CD4-positive, alpha-beta T cell treated with Interleukin-12 subunit alpha and Interleukin-12 subunit beta, for 1 hour (primary cell): ENCODE data around the gene RALA.
"Not testable (repeated sequence)": the region's sequence is repeated elsewhere in the genome, so short reads cannot be mapped to it uniquely, and the experiment has no call there.

ENCODE experiments used
- DNase-seq: peaks from one replicate; pipeline ENCODE4 v3.0.0-alpha.2; 2020

RALA gene

DNA sequence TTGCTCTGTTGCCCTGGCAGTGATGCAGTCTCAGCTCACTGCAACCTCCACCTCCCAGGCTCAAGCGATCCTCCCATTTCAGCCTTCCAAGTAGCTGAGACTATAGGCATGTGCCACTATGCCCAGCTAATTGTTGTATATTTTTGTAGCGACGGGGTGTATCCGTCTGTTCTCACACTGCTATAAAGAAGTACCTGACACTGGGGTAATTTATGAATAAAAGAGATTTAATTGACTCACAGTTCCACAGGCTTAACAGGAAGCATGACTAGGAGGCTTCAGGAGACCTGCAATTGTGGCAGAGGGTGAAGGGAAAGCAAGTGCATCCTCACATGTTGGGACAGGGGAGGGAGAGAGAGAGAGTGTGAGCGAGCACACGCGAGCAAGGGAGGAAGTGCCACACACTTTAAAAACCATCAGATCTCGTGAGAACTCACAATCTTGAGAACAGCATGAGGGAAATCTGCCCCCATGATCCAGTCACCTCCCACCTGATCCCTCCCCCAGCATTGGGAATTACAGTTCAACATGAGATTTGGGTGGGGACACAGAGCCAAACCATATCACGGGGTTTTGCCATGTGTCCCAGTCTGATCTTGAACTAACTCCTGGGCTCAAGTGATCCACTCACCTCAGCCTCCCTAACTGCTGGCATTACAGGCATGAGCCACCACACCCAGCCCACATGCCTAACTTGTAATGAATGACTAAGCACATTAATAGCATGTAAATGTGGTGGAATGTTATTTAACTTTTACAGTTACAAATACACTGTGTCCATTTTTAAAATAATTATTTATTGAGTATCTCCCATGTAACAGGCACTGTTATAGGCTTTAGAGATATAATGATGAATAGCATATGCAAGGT lies 65.5 kb downstream of the RALA start:
- DNase-seq: no peak

DNA sequence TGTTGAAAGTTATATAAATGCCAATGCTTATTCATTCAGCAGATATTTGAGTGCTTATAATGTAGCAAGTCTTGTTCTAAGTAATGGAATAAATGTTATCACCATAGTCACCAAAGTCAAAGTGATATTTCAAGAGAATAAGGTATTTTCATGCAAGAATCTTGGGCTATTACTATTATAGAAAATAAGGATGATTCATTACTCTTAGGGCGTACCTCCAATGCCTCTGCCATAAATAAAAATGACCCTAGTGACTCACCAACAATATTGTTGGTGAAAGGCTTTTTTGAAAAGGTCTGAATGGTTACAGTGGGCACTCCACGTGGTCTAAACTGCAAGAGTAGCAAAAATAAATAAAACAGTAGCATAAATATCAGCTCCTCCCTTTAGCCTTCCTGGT lies 68.4 kb downstream of the RALA start:
- no peak for DNase-seq

DNA sequence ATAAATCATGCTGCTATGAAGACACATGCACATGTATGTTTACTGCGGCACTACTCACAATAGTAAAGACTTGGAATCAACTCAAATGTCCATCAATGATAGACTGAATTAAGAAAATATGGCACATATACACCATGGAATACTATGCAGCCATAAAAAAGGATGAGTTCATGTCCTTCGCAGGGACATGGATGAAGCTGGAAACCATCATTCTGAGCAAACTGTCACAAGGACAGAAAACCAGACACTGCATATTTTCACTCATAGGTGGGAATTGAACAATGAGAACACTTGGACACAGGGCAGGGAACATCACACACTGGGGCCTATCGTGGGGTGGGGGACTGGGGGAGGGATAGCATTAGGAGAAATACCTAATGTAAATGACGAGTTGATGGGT lies 69.7 kb downstream of the RALA start:
- DNase-seq: not testable (repeated sequence)

DNA sequence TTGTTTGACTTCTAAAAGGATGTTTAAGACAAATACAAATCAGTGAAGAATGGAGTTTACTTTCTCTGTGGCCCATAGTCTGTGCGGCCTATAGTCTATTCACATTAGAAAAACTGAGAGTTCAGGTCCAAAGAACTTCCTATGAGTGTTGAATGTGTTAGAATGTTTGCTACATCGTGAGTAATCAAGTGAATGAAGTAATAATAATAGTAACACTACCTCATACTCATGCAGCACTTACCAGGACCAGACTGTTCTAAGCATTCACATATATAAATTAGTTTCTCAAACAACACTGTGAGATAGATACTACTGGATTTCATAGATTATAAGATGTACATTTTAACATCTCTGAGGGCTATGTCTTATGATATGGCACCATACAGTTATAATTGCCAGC lies 70.4 kb downstream of the RALA start:
- DNase-seq: no peak

DNA sequence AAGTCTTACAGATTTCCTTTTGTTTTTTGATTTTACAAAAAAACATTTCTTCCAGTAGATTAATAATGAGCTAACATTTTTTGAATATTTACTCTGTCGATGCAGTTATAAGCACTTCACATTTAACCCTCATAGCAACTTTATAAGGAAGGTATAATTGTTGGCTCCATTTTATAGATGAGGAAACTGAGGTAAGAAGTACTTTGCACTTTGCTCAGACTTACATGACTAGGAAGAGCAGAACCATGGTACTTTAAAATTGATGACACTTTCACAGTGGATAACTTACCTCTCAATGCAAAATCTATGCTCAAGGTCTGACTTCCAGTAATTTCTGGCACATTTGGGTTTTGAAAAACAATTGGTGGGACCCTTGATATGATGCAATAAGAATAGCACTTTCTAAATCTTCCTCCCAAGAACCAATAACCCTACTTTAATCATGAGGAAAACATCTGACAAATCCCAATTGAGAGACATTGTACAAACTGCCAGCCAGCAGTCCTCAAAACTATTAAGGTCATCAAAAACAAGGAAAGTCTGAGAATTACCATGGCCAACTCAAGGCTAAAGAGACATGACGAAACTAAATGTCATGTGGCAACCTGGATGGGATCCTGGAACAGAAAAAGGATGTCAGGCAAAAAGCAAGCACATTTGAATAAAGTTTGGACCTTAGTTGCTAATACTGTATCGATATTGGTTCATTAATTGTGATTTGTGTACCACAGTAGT lies 72.6 kb downstream of the RALA start:
- DNase-seq: no peak

DNA sequence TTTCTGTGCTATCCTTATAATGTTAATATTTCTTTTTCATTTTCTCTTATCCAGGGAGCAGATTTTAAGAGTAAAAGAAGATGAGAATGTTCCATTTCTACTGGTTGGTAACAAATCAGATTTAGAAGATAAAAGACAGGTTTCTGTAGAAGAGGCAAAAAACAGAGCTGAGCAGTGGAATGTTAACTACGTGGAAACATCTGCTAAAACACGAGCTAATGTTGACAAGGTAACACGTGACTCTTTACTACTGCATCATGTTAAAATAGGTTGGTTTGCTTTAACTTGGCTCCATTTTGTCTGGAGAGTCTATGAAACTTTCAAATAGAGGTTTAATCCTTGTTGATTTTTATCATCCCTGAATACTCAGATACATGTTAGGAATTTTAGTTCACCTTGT lies 73.3 kb downstream of the RALA start:
- no peak for DNase-seq

DNA sequence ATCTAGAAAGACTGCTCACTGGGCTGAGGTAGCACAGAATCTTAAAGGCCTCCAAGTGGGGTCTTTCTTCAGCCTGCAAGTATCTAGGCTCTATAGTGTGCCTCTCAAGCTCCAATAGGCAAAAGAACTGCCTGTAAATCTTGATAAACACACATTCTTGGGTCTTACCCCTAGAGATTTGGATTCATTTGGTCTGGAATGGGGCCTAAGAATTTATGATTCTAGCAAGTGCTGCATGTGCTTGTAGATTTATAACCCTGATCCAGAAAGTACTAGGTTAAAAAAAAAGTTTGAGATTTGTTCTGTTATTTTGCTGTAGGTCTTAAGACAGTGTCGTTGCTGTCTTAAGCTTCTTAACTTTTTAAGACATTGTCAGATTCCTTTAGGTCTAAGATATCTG lies 74.1 kb downstream of the RALA start:
- DNase-seq: no peak

DNA sequence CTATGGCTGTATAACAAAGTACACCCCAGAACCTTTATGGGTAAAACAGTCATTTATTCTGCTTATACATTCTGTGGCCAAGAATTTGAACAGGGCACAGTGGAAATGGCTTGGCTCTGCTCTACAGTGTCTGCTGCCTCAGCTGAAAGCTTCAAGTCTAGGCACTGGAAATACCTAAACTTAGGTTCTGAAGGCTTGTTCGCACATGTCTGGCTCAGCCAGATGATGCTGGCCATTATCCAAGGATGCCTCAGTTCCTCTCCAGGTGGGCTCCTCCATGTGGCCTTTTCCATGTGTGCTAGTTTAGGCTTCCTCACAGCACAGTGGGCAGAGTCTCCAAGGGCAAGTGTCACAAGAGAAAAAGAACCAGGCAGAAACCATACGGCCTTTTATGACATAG lies 76.8 kb downstream of the RALA start:
- no peak for DNase-seq

DNA sequence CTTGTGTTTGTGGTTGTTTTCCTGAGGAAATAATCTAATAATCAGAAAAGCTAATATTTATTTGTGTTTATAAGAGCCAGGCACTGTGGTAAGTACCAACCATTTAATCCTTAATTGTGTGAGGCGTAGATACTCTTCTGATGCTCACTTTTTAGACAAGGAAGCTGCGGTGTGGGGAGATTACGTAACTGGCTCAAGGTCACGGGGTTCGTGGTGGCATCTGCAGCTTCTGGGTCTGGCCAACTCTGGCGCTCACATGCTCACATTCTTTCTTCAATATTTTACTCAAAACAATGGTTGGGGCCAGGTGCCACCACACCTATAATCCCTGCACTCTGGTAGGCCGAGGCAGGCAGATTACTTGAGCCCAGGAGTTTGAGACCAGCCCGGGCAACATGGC lies 77.6 kb downstream of the RALA start:
- peak; percentile 2 for DNase-seq

DNA sequence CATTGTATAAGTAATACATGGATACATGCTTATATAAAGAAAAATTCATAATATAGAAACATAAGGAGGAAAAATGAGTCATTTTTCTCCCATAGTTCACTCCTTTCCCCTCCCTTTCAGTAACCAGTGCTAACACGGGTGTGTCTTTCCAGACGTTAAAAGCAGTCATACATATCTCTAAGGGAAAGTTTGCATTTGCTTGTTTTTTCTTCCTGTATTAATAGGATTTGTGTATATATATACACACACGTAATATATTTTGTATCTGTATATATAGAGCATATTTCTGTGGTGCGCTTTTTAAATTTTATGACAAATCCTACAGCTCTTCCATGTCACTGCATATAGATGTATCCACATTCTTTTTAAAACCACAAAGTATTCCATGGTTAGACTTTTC lies 78.8 kb downstream of the RALA start:
- no peak for DNase-seq

DNA sequence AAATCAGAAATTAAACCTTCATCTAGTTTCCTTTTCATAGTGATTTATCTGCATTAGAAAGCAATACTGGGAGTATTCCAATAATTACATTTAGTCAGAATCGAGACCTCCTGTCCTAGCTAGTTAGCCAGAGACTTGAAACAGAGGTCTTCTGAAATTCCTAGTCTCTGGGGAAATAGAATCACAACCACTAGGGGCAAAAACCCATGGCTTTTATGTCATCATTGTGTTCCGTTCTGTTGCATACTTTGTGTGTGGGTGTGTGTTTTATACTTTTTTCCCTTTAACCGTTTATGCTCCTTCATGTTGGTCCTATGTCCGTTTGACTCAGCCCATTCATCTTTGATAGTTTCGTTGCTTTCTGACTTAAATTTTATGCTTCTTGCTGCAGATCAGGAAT lies 79.8 kb downstream of the RALA start:
- no peak for DNase-seq

DNA sequence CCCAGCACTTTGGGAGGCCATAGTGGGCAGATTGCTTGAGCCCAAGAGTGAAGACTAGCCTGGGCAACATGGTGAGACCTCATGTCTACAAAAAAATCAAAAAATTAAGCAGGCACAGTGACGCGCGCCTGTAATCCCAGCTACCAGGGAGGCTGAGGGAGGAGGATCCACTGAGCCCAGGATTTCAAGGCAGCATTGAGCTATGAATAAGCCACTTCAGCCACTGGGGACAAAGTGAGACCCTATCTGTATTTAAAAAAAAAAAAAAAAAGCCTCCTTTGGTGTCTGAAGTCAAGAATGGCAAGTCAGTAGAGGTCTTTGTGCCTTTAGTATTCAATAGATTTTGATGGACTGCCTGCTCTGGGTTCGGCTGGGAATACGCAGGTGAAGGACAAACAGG lies 85.7 kb downstream of the RALA start:
- DNase-seq: no peak

DNA sequence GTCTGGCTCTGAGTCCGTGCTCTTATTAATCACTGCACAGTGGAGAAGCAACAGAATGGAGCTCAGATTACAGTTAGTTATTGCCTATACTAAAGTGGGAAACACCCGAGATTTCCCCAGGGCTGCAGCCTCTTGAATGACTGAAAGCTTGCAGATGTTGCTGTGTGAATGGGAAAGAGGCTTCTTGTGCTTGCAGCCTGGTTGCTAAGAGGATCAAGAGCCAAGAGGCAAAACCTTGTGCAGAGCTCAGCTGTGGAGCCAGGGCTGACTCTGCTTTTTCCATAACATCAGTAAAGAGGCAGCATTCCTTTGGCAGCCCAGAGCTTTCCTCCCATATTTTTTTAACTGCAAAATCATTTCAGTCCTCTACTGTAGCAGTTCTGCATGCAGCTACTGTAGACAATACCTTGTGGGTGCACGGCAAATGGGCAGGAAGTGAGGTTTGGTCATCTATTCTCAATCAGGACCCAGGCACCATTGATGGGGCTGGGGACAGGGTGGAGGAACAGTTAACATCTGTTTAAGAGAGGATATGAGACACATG lies 86.5 kb downstream of the RALA start:
- no peak for DNase-seq

DNA sequence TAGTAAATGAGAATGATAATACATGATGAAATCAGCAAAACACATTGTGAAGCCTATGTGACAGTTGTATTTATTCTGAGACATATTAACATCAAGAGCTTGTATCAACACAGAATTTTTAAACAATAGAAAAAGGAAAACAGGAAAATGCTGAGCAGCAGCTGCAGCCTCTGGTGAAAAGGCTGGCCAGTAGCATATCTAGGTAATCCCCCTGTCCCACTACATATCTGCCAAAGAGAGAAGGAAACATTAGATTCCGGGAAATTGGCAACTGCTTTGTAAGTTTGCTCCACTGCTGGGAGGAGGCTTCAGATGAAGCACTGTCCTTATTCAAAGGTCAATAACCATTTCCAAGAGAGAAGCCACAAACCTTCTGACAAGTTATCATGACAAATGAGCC lies 89.4 kb downstream of the RALA start:
- DNase-seq: no peak

DNA sequence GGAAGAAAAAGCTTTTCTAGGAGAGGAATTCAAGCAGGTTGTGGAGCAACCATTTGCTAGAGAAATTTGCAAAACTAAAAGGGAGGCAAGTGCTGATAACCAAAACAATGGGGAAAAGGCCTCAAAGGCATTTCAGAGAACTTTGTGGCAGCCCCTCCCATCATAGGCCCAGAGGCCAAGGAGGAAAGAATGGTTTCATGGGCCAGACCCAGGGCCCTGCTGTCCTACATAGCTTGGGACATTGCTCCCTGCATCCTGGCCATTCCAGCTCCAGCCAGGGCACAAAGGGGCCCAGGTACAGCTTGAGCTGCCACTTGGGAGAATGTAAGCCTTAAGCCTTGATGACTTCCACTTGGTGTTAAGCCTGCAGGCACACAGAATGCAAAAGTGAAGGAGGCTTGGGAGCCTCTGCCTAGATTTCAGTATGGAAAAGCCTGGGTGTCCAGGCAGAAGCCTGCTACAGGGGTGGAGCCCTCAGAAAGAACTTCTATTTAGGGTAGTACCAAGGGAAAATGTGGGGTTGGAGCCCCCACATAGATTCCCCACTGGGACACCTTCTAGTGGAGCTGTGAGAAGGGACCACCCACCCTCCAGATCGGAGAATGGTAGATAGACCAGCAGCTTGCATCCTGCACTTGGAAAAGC lies 91.2 kb downstream of the RALA start:
- no peak for DNase-seq

DNA sequence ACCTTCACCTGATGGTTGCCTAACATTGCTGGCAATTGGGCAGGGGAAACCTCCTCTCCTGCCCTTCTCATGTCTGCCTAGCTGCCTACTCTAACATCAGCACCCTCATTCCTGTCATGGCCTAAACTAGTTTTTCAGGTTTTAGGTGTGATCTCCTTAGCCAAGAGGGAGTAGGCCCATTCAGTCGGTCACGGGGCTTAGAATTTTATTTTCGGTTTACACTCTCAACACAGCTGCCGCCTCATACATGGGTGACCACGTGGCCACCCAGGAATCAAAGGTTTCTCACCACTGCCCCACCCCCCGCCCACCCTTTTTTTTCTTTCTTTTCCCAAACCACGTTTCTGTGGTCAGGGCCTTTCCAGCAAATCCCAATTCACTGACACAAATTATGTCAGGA lies 97.2 kb downstream of the RALA start:
- no peak for DNase-seq

DNA sequence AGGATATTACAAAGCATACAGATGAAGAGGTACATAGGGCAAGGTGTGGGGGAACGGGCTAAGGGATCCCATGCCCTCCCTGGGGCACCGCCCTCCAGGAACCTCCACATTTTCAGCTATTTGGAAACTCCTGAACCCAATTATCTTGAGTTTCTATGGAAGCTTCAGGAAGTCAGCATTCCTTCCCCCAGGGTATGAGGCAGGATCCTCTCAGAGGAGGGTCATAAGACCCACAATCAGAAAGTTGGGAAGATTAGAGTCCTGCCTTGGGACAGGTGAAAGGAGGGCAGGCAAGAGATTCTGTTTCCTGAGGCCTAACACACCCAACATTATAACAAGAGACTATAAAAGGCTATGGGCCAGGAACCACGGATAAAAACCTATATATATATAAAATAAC lies 98.0 kb downstream of the RALA start:
- no peak for DNase-seq

DNA sequence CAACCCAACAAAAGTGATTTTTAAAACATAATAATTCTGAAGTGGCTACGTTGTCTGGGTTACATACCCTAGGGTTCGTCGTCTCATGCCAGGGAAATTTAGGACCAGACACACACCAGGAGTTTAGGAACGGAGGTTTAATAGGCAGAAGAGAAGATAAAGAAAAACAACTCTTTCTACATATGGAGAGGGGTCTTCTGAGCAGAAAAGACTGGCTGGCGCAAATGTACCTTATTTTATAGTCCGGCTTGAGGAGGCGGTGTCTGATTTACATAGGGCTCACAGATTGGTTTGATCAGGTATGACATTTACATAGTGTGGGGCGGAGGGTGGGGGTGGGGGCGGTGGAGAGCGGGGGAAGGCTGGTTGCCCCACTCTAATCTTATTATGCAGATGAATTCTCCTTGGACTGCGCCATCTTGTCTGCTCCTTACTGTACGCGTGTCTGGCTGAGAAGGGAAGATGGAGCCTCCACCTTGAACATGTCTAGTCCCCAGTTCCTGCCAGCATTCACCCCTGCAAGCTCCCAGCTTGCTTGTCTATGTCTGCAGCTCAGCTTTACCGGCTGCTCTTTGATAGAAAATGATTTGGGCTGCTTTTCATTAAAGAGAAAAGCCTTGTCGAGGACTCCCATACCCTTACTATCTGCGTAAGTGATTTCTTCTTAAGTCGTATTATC lies 98.7 kb downstream of the RALA start:
- no peak for DNase-seq

DNA sequence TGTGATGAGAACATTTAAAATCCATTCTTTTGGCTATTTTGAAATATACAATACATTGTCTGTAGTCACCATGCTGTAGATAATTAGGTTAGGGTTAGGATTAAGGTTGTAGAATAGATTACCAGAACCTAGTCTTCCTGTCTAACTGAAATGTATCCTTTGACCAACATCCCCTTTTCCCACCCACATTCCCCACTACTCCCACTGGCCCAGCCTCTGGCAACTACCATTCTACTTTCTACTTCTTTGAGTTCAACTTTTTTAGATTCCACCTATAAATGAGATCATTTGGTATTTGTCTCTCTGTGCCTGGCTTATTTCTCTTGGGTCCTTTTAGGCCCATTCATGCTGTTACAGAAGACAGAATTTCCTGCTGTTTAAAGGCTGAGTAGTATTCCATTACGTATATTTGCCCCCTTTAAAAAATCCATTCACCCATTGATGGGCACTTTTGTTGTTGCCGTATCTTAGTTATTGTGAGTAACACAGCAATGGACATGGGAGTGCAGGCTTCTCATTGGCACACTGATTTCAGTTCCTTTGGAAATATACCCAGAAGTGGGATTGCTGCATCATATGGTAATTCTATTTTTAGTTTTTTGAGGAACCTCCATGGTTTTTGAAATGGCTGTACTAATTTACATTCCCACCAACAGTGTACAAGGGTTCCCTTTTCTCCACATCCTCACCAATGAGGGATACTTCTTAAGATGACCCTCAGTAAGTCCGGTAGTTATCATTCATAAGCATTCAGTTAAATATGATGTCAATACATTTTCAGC lies 104.0 kb downstream of the RALA start:
- DNase-seq: no peak

DNA sequence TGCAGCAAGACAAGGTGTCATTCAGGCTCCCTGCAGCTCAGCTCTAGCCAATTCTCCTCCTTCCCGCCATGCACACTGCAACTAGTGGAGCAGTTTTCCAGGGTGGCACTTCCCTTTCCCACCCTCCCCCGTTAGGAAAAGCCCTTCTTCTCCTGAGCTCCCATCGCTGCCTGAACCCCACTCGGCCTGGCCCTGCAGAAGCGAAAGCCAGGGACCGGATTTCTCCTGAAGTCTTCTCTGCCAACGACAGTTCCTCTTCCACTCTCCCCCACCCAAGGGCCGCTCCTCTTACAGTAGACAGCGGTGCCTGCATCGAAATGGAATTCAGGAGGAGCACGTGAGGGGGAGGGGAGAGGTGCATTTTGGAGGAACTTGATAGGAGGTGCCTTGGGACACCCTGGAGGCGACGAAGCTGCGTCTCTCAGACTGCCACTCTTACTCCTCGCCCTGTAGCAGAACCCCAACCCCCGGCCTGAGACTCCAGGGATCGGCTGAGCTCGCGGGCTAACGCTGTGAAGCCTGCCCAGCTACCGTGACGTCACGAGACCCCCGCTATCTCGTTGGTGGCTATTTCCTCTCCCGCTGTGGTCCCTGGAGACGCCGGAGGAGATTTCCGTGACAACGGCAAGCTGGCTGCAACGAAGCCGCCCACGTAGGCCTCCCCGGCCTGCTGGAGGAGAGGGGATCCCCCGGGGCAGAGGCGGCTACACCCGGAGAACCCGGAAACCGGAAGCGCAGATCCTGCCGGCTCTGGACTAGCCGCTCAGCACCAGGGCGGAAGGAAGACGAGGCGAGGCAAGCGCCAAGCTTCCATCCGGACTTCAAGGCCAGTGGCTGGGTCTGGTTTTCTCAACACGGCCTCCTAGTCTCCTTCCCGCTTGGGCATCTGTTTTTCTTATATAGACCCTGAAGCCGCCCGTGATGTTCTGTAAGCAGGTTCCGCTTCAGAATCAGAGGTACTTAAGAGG lies 109.7 kb downstream of the RALA start:
- DNase-seq: peak; percentile 95
